ENCODE results near the gene ZNF774. TPM values are rescaled to one million over a fixed set of nuclear protein-coding genes. Genes with fewer than 3 reads are reported as not detected.

ZNF774 gene
- total RNA-seq, 1 experiment from 2014 or later: 4.0 TPM

- no peaks in the 10 kb centered on the region for H3K9me2 ChIP-seq (ENCODE audit: insufficient read depth)
- H3K9me3 ChIP-seq (ENCODE audit: control insufficient read depth in 1 of 2, insufficient read depth in 1 of 2, low read depth in 1 of 2, low read length in 2 of 2): no peaks in the 10 kb centered on the region
- TF ChIP-seq CTCF (IDR thresholded peaks at IDR 0.05 in 2 of 3, conservative IDR thresholded peaks at IDR 0.05 in 1 of 3; ENCODE audit: borderline replicate concordance in 1 of 3, insufficient read depth in 1 of 3, low read depth in 2 of 3, low read length in 2 of 3) (no peak), ELF1 (IDR thresholded peaks at IDR 0.05; ENCODE audit: borderline replicate concordance, low read depth) (no peak), TCF7L2 (IDR thresholded peaks at IDR 0.05; ENCODE audit: borderline replicate concordance, extremely low read depth, insufficient read depth, insufficient read length) (no peak), SIN3A (IDR thresholded peaks at IDR 0.05; ENCODE audit: low read depth) (no peak), ATF3 (IDR thresholded peaks at IDR 0.05) (no peak), ZNF274 (IDR thresholded peaks at IDR 0.05; ENCODE audit: low read depth, low read length) (no peak), EGR1 (IDR thresholded peaks at IDR 0.05; ENCODE audit: low read depth) (no peak), EZH2phosphoT487 (IDR thresholded peaks at IDR 0.05; ENCODE audit: borderline replicate concordance) (no peak)
- H3K9ac ChIP-seq (ENCODE audit: low read length): no peak overlapping the region
- BruUV-seq (replicated peaks): no TSS peak
- ATAC-seq: no peak
- POLR2A ChIA-PET: no interaction called here
- H3K36me3 ChIP-seq (ENCODE audit: control insufficient read depth in 1 of 2, insufficient read depth in 2 of 2, low read length in 2 of 2): no peaks in the 10 kb centered on the region
- CTCF ChIA-PET: no interaction called here
- DNase-seq (ENCODE audit: low read depth, low spot score): no peak
- peaks cover 28 to 35% of the 10 kb centered on the region in 2 experiments for H3K4me1 ChIP-seq (ENCODE audit: control insufficient read depth in 1 of 2, insufficient read depth in 2 of 2, low read length in 2 of 2)
- intact Hi-C loops (cut with micrococcal nuclease): no loop called here
- no peak overlapping the region for H3K4me3 ChIP-seq (replicated peaks in 1 of 2; ENCODE audit: low read depth in 1 of 2, low read length in 2 of 2)
- H3K79me2 ChIP-seq (ENCODE audit: insufficient read depth, low read length): peaks cover 86% of the 10 kb centered on the region
- RAD21 ChIA-PET (ENCODE audit: low non-redundant PET in 1 of 2, low total read pairs in 2 of 2, uncharacterized antibody in 2 of 2, unreplicated experiment in 2 of 2): no interaction called here
- H2AFZ ChIP-seq (ENCODE audit: low read depth, low read length, poor library complexity, severe bottlenecking): no peak overlapping the region
- no peak overlapping the region for H3K4me2 ChIP-seq (ENCODE audit: low read length)
- no peaks in the 10 kb centered on the region for H3K27me3 ChIP-seq (ENCODE audit: insufficient read depth, low read length)
- H3K27ac ChIP-seq (ENCODE audit: low read depth, low read length): no peak overlapping the region
- no peaks in the 10 kb centered on the region for H4K20me1 ChIP-seq (ENCODE audit: insufficient read depth)
These were observed 55.3 kb downstream of the ZNF774 start for GRCh38 chr15:90407336-90407735.

- Histone ChIP-seq H3K4me3 (replicated peaks in 1 of 2; ENCODE audit: low read depth in 1 of 2, low read length in 2 of 2) (no peak overlapping the region), H3K4me1 (ENCODE audit: control insufficient read depth in 1 of 2, insufficient read depth in 2 of 2, low read length in 2 of 2) (peaks cover 28 to 33% of the 10 kb centered on the region in 2 experiments), H3K4me2 (ENCODE audit: low read length) (no peak overlapping the region), H2AFZ (ENCODE audit: low read depth, low read length, poor library complexity, severe bottlenecking) (no peak overlapping the region), H3K9me2 (ENCODE audit: insufficient read depth) (no peaks in the 10 kb centered on the region), H3K9me3 (ENCODE audit: control insufficient read depth in 1 of 2, insufficient read depth in 1 of 2, low read depth in 1 of 2, low read length in 2 of 2) (no peaks in the 10 kb centered on the region), H3K27ac (ENCODE audit: low read depth, low read length) (no peak overlapping the region), H3K9ac (ENCODE audit: low read length) (no peak overlapping the region), H4K20me1 (ENCODE audit: insufficient read depth) (no peaks in the 10 kb centered on the region), H3K36me3 (ENCODE audit: control insufficient read depth in 1 of 2, insufficient read depth in 2 of 2, low read length in 2 of 2) (no peaks in the 10 kb centered on the region), H3K79me2 (ENCODE audit: insufficient read depth, low read length) (peaks cover 85% of the 10 kb centered on the region), H3K27me3 (ENCODE audit: insufficient read depth, low read length) (no peaks in the 10 kb centered on the region)
- RAD21 ChIA-PET (ENCODE audit: low non-redundant PET in 1 of 2, low total read pairs in 2 of 2, uncharacterized antibody in 2 of 2, unreplicated experiment in 2 of 2): no interaction called here
- POLR2A ChIA-PET: no interaction called here
- DNase-seq (ENCODE audit: low read depth, low spot score): no peak
- intact Hi-C loops (cut with micrococcal nuclease): no loop called here
- BruUV-seq (replicated peaks): no TSS peak
- no peak for ATAC-seq
- CTCF ChIA-PET: no interaction called here
- no peak for TF ChIP-seq CEBPB (IDR thresholded peaks at IDR 0.05; ENCODE audit: low read depth)
- TF ChIP-seq SRF (IDR thresholded peaks at IDR 0.05; ENCODE audit: low read depth): no peak
- no peak for TF ChIP-seq CTCF (IDR thresholded peaks at IDR 0.05 in 2 of 3, conservative IDR thresholded peaks at IDR 0.05 in 1 of 3; ENCODE audit: borderline replicate concordance in 1 of 3, insufficient read depth in 1 of 3, low read depth in 2 of 3, low read length in 2 of 3)
- no peak for TF ChIP-seq CBX3 (IDR thresholded peaks at IDR 0.05; ENCODE audit: low read depth)
- no peak for TF ChIP-seq FOSL1 (IDR thresholded peaks at IDR 0.05; ENCODE audit: low read depth)
- no peak for TF ChIP-seq SIN3A (IDR thresholded peaks at IDR 0.05; ENCODE audit: low read depth)
- no peak for TF ChIP-seq EGR1 (IDR thresholded peaks at IDR 0.05; ENCODE audit: low read depth)
- TF ChIP-seq EZH2phosphoT487 (IDR thresholded peaks at IDR 0.05; ENCODE audit: borderline replicate concordance): no peak
- no peak for TF ChIP-seq POLR2A (IDR thresholded peaks at IDR 0.05; ENCODE audit: borderline replicate concordance, extremely low read depth, insufficient read depth, insufficient read length)
- no peak for TF ChIP-seq TCF7L2 (IDR thresholded peaks at IDR 0.05; ENCODE audit: borderline replicate concordance, extremely low read depth, insufficient read depth, insufficient read length)
- TF ChIP-seq ZNF274 (IDR thresholded peaks at IDR 0.05; ENCODE audit: low read depth, low read length): no peak
- no peak for TF ChIP-seq MAX (IDR thresholded peaks at IDR 0.05)
- no peak for TF ChIP-seq POLR2AphosphoS5 (IDR thresholded peaks at IDR 0.05; ENCODE audit: low read depth, low read length)
- TF ChIP-seq SP1 (IDR thresholded peaks at IDR 0.05; ENCODE audit: low read depth): no peak
These were observed 55.8 kb downstream of the ZNF774 start for GRCh38 chr15:90407871-90408317.
